Stimulated activated CD8-positive, alpha-beta memory T cell treated with anti-CD3 and anti-CD28 coated beads, Interleukin-12 subunit alpha, Interleukin-12 subunit beta, amount 100 ng/mL, for 4 hours (primary cell): ENCODE data around the gene KRTAP19-4.
"Not testable (repeated sequence)": the region's sequence is repeated elsewhere in the genome, so short reads cannot be mapped to it uniquely, and the experiment has no call there.

Experiments
- DNase-seq: peaks from one replicate; pipeline ENCODE4 v3.0.0-alpha.2; 2020; ENCODE audit warnings: low read depth

The KRTAP19-4 gene, protein sequence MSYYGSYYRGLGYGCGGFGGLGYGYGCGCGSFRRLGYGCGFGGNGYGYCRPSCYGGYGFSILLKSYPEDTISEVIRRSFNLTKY

DNA sequence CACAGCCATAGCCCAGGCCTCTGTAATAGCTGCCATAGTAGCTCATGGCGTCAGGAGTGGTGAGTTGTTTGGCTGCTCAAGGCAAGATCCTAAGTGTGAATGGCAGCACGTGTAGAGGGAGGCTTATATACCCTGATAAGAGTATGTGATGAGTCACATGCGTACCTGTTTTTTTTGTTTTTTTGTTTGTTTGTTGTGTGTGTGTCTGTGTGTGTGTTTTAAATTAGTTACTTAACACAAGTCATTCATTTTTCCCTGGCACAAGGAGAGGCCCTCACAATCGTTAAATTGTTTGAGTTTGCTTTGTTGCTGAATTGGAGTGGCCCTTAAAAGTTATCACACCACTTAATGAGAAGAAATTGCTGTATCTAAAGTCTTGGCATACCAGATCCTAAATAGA lies at the start of gene KRTAP19-4:
Gene KRTAP19-4 (minus strand): TSS at position 101 of the 400 bp plus-strand sequence. CDS start 55 bp downstream, at position 46.
- DNase-seq = no peak

DNA sequence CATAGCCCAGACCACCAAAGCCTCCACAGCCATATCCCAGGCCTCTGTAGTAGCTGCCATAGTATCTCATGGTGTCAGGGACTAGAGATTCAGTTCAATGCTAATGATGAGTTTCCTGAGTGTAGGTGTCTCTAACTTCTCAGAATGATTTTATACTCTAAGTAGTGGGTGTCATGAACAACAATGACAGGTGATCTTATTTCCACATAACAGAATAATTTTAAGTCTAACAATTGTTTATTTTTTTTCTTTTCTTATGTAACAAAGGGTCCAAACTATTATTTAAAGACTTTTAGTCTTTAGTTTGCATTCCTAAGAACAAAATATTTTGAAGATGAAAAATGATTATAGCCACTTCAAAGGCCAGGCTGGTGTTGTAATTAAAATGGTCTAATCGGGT lies 44.8 kb upstream of the KRTAP19-4 start, which contains the start of gene KRTAP19-6:
Gene KRTAP19-6 (minus strand): TSS at position 101 of the 400 bp plus-strand sequence. CDS start 31 bp downstream, at position 70.
- DNase-seq = no peak

DNA sequence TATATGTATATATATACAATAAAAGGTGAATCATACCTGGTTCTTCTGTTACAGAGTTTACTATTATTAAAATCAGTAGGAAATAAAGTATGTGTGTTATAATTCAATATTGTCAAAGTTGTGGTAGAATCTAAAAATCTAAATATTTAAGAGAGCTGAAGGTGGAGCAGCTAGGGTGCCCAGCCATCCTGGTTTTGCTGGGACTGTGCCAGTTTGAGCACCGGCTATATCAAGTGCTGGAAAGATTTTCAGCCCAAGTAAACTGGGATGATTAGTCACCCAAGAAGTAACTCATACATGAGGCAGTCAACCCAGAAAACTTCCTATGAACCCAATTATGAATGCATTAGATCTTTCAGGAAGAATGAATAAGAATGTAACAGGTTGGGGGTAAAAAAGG lies 21.9 kb upstream of the KRTAP19-4 start:
- no peak for DNase-seq

GRCh38 chr21:30515681-30516080 lies 18.7 kb upstream of the KRTAP19-4 start:
- no peak for DNase-seq

DNA sequence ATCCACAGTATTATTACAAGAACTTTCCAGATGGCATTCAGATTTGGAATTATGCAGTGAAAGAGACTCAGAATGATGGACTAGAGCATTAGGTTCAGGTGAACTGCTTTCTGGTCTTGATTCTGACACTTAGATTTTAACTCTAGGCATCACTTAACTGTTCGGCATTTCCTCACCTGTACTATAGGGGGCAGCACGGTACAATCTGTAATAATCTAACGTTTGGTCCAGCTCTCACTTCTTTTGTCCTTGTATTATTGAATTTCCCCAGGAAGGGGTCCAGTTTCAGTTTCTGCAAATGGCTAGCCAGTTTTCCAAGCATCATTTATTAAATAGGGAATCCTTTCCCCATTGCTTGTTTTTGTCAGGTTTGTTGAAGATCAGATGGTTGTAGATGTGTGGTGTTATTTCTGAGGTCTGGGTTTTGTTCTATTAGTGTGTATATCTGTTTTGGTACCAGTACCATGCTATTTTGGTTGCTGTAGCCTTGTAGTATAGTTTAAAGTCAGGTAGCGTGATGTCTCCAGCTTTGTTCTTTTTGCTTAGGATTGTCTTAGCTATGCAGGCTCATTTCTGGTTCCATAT lies 8.7 kb upstream of the KRTAP19-4 start:
- DNase-seq = not testable (repeated sequence)

DNA sequence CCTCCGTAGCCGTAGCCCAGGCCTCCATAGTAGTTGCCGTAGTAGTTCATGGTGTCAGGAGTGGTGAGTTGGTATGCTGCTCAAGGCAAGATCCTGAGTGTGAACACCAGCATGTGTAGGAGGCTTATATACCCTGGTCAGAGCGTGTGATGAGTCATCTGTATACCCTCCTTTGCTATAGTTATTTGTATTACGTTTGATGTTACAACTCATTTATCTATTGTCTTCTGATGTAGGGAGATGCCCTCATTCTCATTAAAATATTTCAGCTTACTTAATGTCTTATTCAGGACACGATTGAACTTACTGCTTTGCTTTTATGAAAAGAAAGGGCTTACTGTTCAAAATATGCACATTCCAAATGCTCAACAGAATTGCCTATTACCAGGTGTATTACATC lies 5.1 kb upstream of the KRTAP19-4 start, which contains the start of gene KRTAP19-5:
Gene KRTAP19-5 (minus strand): TSS at position 101 of the 400 bp plus-strand sequence. CDS start 51 bp downstream, at position 50.
- DNase-seq = no peak

GRCh38 chr21:30491963-30492428 lies 5.0 kb downstream of the KRTAP19-4 start, which contains the start of gene KRTAP19-3:
TSS of gene KRTAP19-3 (minus strand) at chr21:30492013. CDS start at chr21:30491957, 56 bp downstream.
- no peak for DNase-seq

DNA sequence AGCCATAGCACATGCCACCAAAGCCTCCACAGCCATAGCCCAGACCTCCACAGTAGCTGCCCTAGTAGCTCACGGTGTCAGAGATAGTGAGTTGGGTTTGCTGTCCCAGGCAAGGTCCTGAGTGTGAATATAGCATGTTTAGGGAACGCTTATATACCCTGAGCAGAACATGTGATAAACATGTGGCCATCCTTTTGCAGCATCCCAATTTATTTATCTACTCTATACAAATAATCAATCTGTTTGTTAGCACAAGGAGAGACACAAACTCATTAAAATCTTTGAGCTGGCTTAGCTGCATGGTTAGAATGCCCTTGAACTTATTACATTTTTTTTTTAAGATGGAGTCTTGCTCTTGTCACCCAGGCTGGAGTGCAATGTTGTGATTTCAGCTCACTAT lies 9.6 kb downstream of the KRTAP19-4 start, which contains the start of gene KRTAP19-2:
Gene KRTAP19-2 (minus strand): TSS at position 101 of the 400 bp plus-strand sequence. CDS start 88 bp downstream, at position 13.
- DNase-seq = no peak

- no peak for DNase-seq
Observed at GRCh38 chr21:30486180-30486579, 10.8 kb downstream of the KRTAP19-4 start.

GRCh38 chr21:30482130-30482529 lies 14.8 kb downstream of the KRTAP19-4 start:
- DNase-seq = no peak

- no peak for DNase-seq
Observed at GRCh38 chr21:30480145-30480544, 16.8 kb downstream of the KRTAP19-4 start, which contains the start of gene KRTAP19-1. TSS of gene KRTAP19-1 (minus strand) at chr21:30480367. CDS start at chr21:30480317, 50 bp downstream.

DNA sequence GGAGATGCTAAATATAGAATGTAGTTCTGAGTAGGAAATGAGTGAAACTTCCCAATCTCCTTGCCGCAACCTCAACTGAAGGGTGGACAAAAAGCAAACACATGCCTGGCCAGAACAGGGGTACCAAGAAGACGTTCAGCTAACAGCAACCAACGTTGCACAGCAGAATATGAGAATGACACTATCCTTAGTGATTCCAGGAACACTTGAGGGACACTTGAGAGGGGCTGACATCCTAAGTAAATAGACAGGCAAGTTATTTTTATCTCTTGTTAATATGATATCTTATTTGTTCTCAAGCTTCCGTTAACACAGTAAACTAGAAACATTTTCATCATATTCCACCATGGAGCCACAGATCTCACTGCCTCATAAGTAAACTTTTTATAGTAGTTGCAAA lies 17.7 kb downstream of the KRTAP19-4 start:
- DNase-seq = no peak

GRCh38 chr21:30478004-30478403 lies 19.0 kb downstream of the KRTAP19-4 start:
- DNase-seq = no peak

DNA sequence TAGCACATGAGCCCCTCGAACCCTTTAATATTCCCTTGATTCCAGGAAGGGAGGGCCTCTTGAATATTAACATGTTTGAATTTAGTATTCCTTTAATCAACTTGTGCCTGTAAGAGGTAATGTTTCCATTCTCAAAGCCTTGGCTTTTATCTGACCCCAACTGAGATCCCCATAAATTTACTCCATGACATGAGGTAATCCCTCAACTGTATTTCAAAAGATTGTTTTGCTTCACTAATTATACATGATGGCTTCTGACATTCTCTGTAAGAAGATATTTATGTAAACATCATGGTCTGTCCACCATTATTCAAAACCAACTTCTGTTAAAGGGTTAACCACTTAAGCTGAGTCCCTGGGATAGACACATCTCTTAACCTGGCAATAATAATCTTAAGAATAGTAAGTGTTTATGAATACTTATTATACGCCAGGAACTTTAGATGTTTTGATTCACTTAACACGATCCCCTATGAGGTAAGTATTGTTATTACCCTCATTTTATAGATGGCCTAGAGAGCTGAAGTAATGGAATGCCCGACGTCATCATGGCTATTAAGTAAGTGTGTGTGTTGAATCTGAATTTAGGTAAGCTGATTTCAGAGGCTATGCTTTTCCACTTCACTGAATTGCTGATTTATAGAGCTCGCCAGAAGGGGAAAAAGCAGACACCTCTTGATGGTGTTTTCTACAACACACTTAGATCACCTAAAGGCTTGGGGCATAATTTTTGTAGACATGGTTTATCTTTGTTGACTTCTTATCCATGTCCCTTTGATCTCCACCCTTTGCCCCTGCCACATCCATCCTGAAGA lies 27.9 kb downstream of the KRTAP19-4 start:
- DNase-seq = no peak

DNA sequence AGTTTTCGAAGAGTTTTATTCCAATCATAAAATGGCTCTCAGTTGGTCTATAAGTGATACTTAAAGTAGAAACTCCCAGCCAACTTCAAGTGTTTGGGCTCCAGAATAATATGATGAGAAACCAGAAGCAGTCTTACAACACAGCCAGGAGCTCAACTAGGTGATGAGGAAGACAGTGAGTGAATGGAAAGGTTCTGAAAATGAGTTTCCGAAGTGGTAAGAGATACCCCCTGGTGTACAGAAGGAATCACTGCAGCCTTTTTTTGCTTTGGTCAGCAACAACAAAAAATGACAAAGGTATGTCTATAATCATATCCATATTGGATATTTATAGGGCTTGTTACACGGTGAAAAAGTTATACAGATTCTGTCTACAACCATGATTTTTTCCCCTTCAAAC lies 33.3 kb downstream of the KRTAP19-4 start:
- DNase-seq = no peak

DNA sequence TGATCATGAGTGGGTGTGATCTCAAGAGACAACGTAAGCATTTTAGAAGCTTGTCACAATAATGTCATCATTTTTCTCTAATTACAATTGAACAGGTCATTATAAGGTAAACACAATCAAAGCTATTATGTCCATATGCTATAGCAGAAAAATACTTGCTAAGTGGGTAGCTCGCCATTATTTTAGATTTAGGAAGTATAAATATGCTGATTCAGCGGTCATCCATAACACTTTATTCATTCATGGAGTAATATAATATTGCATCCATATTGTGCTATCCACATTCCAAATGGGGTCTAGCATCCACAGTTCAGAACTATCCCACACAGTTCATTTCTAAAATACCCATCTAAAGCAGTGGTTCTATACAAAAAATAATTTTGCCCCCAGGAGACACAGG lies 48.5 kb downstream of the KRTAP19-4 start:
- no peak for DNase-seq

DNA sequence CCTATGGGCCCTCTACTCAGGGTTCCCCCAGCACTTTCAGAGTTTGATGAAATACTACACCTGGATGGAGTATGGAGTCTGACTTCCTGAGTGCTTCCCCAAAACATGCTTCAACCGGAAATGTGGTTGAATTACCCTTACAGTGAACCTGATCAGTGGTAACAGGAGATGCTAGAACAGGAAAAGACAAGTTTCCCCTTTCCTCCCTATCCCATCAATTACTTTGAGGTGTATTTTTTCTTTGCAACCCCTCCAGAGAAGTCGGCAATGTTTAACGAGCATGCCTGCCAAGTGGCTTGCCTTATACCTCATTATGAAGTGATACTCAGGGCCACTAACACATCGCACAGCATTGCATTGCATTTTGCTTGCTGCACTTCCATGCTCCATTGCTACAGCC lies 49.9 kb downstream of the KRTAP19-4 start:
- no peak for DNase-seq
